ENCODE data around the gene ZNF549. TPM values are rescaled to one million over a fixed set of nuclear protein-coding genes. Genes with fewer than 3 reads are reported as not detected.

ZNF549 gene
- total RNA-seq, 1 experiment from 2014 or later = not detected

- DNase-seq (ENCODE audit: low read depth, low spot score) = no peak
- POLR2A ChIA-PET = no interaction called here
- TF ChIP-seq SRF (IDR thresholded peaks at IDR 0.05; ENCODE audit: low read depth) (no peak), TCF7L2 (IDR thresholded peaks at IDR 0.05; ENCODE audit: borderline replicate concordance, extremely low read depth, insufficient read depth, insufficient read length) (no peak), ATF3 (IDR thresholded peaks at IDR 0.05) (no peak), JUND (IDR thresholded peaks at IDR 0.05) (no peak), ZNF274 (IDR thresholded peaks at IDR 0.05; ENCODE audit: low read depth, low read length) (no peak), EGR1 (IDR thresholded peaks at IDR 0.05; ENCODE audit: low read depth) (no peak)
- TF ChIP-seq, protein P1, sequence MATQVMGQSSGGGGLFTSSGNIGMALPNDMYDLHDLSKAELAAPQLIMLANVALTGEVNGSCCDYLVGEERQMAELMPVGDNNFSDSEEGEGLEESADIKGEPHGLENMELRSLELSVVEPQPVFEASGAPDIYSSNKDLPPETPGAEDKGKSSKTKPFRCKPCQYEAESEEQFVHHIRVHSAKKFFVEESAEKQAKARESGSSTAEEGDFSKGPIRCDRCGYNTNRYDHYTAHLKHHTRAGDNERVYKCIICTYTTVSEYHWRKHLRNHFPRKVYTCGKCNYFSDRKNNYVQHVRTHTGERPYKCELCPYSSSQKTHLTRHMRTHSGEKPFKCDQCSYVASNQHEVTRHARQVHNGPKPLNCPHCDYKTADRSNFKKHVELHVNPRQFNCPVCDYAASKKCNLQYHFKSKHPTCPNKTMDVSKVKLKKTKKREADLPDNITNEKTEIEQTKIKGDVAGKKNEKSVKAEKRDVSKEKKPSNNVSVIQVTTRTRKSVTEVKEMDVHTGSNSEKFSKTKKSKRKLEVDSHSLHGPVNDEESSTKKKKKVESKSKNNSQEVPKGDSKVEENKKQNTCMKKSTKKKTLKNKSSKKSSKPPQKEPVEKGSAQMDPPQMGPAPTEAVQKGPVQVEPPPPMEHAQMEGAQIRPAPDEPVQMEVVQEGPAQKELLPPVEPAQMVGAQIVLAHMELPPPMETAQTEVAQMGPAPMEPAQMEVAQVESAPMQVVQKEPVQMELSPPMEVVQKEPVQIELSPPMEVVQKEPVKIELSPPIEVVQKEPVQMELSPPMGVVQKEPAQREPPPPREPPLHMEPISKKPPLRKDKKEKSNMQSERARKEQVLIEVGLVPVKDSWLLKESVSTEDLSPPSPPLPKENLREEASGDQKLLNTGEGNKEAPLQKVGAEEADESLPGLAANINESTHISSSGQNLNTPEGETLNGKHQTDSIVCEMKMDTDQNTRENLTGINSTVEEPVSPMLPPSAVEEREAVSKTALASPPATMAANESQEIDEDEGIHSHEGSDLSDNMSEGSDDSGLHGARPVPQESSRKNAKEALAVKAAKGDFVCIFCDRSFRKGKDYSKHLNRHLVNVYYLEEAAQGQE (IDR thresholded peaks at IDR 0.05; ENCODE audit: low read depth) = no peak
- TF ChIP-seq, protein P2, sequence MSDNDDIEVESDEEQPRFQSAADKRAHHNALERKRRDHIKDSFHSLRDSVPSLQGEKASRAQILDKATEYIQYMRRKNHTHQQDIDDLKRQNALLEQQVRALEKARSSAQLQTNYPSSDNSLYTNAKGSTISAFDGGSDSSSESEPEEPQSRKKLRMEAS (IDR thresholded peaks at IDR 0.05) = no peak
Observed at GRCh38 chr19:57559008-57559403, 31.9 kb downstream of the ZNF549 start.

More at GRCh38 chr19:57559008-57559403, 31.9 kb downstream of the ZNF549 start:
- Histone ChIP-seq H3K27ac (ENCODE audit: low read depth, low read length) (no peak overlapping the region), H3K79me2 (ENCODE audit: insufficient read depth, low read length) (no peaks in the 10 kb centered on the region), H2AFZ (ENCODE audit: low read depth, low read length, poor library complexity, severe bottlenecking) (no peak overlapping the region), H3K36me3 (ENCODE audit: control insufficient read depth in 1 of 2, insufficient read depth in 2 of 2, low read length in 2 of 2) (no peaks in the 10 kb centered on the region), H3K27me3 (ENCODE audit: insufficient read depth, low read length) (no peaks in the 10 kb centered on the region), H4K20me1 (ENCODE audit: insufficient read depth) (no peaks in the 10 kb centered on the region), H3K4me2 (ENCODE audit: low read length) (peak overlapping the region; percentile 61), H3K9ac (ENCODE audit: low read length) (peak overlapping the region; percentile 27; the same call in 1 of the 2 replicates), H3K9me3 (ENCODE audit: control insufficient read depth in 1 of 2, insufficient read depth in 1 of 2, low read depth in 1 of 2, low read length in 2 of 2) (peaks cover 8 to 26% of the 10 kb centered on the region in 2 experiments; a peak in 2 of 4 replicates), H3K4me1 (ENCODE audit: control insufficient read depth in 1 of 2, insufficient read depth in 2 of 2, low read length in 2 of 2) (no peaks in the 10 kb centered on the region), H3K9me2 (ENCODE audit: insufficient read depth) (no peaks in the 10 kb centered on the region), H3K4me3 (replicated peaks in 1 of 2; ENCODE audit: low read depth in 1 of 2, low read length in 2 of 2) (peak overlapping the region; percentile 54 to 55)
- no peak; the same call in 1 of the 2 replicates for ATAC-seq
- RAD21 ChIA-PET (ENCODE audit: low non-redundant PET in 1 of 2, low total read pairs in 2 of 2, uncharacterized antibody in 2 of 2, unreplicated experiment in 2 of 2) = no interaction called here
- CTCF ChIA-PET = no interaction called here
- intact Hi-C loops (cut with micrococcal nuclease) = no loop called here
- no TSS peak for BruUV-seq (replicated peaks)
